HepG2 (cell line): Measurements from ENCODE around the gene ITCH. TPM values are rescaled to one million over a fixed set of nuclear protein-coding genes. Genes with fewer than 3 reads are reported as not detected.

Source experiments
- EP300 ChIP-seq, 3 experiments: sonication (generic) in 1 of 3; formaldehyde crosslinking in 1 of 3; IDR thresholded peaks; 2 replicates each; pipeline versions ENCODE4 v1.5.1 to v1.6.1; 2011 to 2020; ENCODE audit warnings: low read depth in 2 of 3, low read length in 2 of 3, borderline replicate concordance in 1 of 3, improper control_type of control experiment in 1 of 3, mild to moderate bottlenecking in 1 of 3, missing genetic modification reagents in 1 of 3, moderate library complexity in 1 of 3
- NFE2L2 ChIP-seq: fragments of 150-350 bp; IDR thresholded peaks from 2 replicates; pipeline ENCODE4 v1.6.1; 2014; ENCODE audit warnings: low read length
- NKX3-1 ChIP-seq: sonication (generic); formaldehyde crosslinking; IDR thresholded peaks from 2 replicates; pipeline ENCODE4 v1.5.0; 2020; ENCODE audit warnings: missing genetic modification reagents
- SP140L ChIP-seq: sonication (generic); formaldehyde crosslinking; IDR thresholded peaks from 2 replicates; pipeline ENCODE4 v1.4.0; 2020; ENCODE audit warnings: missing genetic modification reagents, borderline replicate concordance
- ZNF121 ChIP-seq: sonication (generic); formaldehyde crosslinking; IDR thresholded peaks from 2 replicates; pipeline ENCODE4 v1.5.0; 2020; ENCODE audit warnings: mild to moderate bottlenecking, missing genetic modification reagents
- ZNF17 ChIP-seq: sonication (generic); formaldehyde crosslinking; IDR thresholded peaks from 2 replicates; pipeline ENCODE4 v1.5.0; 2020; ENCODE audit warnings: mild to moderate bottlenecking, missing genetic modification reagents
- ZNF589 ChIP-seq: sonication (generic); formaldehyde crosslinking; conservative IDR thresholded peaks from 2 replicates; pipeline ENCODE4 v1.8.0; 2022; ENCODE audit warnings: mild to moderate bottlenecking, moderate library complexity, missing genetic modification reagents
- ZNF652 ChIP-seq: IDR thresholded peaks from 2 replicates; pipeline ENCODE4 v1.6.1; 2016; ENCODE audit warnings: low read depth, borderline replicate concordance
- ZNF776 ChIP-seq: sonication (generic); formaldehyde crosslinking; IDR thresholded peaks from 2 replicates; pipeline ENCODE4 v1.4.0; 2020; ENCODE audit warnings: mild to moderate bottlenecking, missing genetic modification reagents
- ZNF878 ChIP-seq: sonication (generic); formaldehyde crosslinking; IDR thresholded peaks from 2 replicates; pipeline ENCODE4 v1.8.1; 2023; ENCODE audit warnings: mild to moderate bottlenecking, missing genetic modification reagents, moderate library complexity
- polyA plus RNA-seq, 8 experiments: library from polyadenylated mRNA; depleted of rRNA in 3 of 8; stranded (reverse) in 7 of 8; unstranded in 1 of 8; fragments of >200 nt; fragmentation: Illumina TruSeq in 4 of 8; extraction: Trizol in 4 of 8; gene quantifications; 2 replicates each; pipeline versions ENCODE4 v1.2.1 to v1.2.3, GENCODE V29; 2011 to 2016; ENCODE audit warnings: low read depth in 4 of 8, missing spikeins in 1 of 8, mixed read lengths in 1 of 8; ENCODE audit not compliant: insufficient read depth in 1 of 8
- total RNA-seq, 5 experiments: library from RNA; depleted of rRNA; stranded (reverse); fragments of >200 nt; fragmentation: Illumina TruSeq; extraction: Trizol; gene quantifications; 2 replicates each; pipeline ENCODE4 v1.2.3, GENCODE V29; 2016; ENCODE audit warnings: low read depth in 1 of 5
- TF ChIP-seq, protein P1 (sequence below): IDR thresholded peaks from 2 replicates; pipeline ENCODE4 v1.6.1; 2016; ENCODE audit warnings: missing genetic modification reagents, missing compliant biosample characterization
- TF ChIP-seq, protein P2 (sequence below): IDR thresholded peaks from 2 replicates; pipeline ENCODE4 v1.6.1; 2012; ENCODE audit warnings: low read depth, low read length, improper control_type of control experiment
- TF ChIP-seq, protein P3 (sequence below): sonication (generic); formaldehyde crosslinking; IDR thresholded peaks from 2 replicates; pipeline ENCODE4 v1.4.0; 2020; ENCODE audit warnings: mild to moderate bottlenecking, low read depth, missing genetic modification reagents
- TF ChIP-seq, protein P4 (sequence below): sonication (generic); formaldehyde crosslinking; IDR thresholded peaks from 2 replicates; pipeline ENCODE4 v1.4.0; 2020; ENCODE audit warnings: missing genetic modification reagents, borderline replicate concordance
- TF ChIP-seq, protein P5 (sequence below): sonication (generic); formaldehyde crosslinking; IDR thresholded peaks from 2 replicates; pipeline ENCODE4 v1.5.1; 2020; ENCODE audit warnings: missing genetic modification reagents, mild to moderate bottlenecking, borderline replicate concordance

ITCH gene
- total and polyA plus RNA-seq, 2 of the 13 experiments (the other 11 are each of a cell fraction or from before 2014, with no cell fraction given): 20.5 to 112 TPM

DNA sequence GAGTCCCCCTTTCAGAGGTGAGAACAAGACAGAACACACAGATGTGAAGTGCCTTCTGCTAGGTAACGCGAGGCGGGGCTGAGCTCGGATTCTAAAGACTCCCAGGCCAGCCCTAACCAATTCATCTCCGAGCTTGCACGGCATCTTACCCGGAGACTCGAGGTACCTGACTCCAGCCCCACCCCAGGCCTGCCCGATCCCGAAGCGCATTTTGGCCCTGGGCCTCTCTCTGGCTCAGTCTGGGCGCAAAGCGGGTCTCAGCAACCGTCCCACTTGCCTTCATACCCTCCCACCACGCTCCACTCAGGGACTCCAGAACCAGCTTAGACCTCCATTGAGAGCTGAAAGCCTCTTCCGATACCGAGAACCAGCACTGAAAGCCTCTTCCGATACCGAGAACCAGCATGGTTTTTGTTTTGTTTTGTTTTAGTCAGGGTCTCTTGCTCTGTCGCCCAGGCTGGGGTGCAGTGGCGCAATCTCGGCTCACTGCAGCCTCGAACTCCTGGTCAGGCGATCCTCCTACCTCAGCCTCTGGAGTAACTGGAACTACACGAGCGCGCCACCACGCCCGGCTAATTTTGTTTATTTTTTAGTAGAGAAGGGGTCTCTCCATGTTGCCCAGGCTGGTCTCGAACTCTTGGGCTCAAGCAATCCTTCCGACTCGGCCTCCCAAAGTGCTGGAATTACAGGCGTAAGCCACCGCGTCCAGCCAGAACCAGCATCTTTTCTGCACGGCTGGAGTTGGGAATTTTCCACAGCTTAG, 152.6 kb downstream of the ITCH start (continued):
- TF ChIP-seq ZNF121 (peak; percentile 60), ZNF652 (CRISPR knock-in tag) (no peak), ZNF589 (CRISPR knock-in tag) (no peak), NFE2L2 (no peak), EP300 (IDR thresholded peaks at IDR 0.05; ENCODE audit: low read depth in 2 of 2, low read length in 2 of 2) (peak in 1 of 2 experiments; percentile 32; a peak in 1 of 4 replicates), EP300 (CRISPR knock-in tag; IDR thresholded peaks at IDR 0.05; ENCODE audit: borderline replicate concordance) (no peak; the same call in 1 of the 2 replicates), ZNF17 (CRISPR knock-in tag) (no peak), NKX3-1 (CRISPR knock-in tag) (peak; percentile 75), ZNF776 (no peak), ZNF878 (CRISPR knock-in tag) (no peak), SP140L (no peak; the same call in 1 of the 2 replicates)
- TF ChIP-seq, protein P1, sequence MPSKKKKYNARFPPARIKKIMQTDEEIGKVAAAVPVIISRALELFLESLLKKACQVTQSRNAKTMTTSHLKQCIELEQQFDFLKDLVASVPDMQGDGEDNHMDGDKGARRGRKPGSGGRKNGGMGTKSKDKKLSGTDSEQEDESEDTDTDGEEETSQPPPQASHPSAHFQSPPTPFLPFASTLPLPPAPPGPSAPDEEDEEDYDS: peak; percentile 9; the same call in 1 of the 2 replicates
- TF ChIP-seq, protein P2, sequence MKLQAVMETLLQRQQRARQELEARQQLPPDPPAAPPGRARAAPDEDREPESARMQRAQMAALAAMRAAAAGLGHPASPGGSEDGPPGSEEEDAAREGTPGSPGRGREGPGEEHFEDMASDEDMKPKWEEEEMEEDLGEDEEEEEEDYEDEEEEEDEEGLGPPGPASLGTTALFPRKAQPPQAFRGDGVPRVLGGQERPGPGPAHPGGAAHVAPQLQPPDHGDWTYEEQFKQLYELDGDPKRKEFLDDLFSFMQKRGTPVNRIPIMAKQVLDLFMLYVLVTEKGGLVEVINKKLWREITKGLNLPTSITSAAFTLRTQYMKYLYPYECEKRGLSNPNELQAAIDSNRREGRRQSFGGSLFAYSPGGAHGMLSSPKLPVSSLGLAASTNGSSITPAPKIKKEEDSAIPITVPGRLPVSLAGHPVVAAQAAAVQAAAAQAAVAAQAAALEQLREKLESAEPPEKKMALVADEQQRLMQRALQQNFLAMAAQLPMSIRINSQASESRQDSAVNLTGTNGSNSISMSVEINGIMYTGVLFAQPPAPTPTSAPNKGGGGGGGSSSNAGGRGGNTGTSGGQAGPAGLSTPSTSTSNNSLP: no peak
- TF ChIP-seq, protein P3, sequence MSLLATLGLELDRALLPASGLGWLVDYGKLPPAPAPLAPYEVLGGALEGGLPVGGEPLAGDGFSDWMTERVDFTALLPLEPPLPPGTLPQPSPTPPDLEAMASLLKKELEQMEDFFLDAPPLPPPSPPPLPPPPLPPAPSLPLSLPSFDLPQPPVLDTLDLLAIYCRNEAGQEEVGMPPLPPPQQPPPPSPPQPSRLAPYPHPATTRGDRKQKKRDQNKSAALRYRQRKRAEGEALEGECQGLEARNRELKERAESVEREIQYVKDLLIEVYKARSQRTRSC: no peak
- TF ChIP-seq, protein P4, sequence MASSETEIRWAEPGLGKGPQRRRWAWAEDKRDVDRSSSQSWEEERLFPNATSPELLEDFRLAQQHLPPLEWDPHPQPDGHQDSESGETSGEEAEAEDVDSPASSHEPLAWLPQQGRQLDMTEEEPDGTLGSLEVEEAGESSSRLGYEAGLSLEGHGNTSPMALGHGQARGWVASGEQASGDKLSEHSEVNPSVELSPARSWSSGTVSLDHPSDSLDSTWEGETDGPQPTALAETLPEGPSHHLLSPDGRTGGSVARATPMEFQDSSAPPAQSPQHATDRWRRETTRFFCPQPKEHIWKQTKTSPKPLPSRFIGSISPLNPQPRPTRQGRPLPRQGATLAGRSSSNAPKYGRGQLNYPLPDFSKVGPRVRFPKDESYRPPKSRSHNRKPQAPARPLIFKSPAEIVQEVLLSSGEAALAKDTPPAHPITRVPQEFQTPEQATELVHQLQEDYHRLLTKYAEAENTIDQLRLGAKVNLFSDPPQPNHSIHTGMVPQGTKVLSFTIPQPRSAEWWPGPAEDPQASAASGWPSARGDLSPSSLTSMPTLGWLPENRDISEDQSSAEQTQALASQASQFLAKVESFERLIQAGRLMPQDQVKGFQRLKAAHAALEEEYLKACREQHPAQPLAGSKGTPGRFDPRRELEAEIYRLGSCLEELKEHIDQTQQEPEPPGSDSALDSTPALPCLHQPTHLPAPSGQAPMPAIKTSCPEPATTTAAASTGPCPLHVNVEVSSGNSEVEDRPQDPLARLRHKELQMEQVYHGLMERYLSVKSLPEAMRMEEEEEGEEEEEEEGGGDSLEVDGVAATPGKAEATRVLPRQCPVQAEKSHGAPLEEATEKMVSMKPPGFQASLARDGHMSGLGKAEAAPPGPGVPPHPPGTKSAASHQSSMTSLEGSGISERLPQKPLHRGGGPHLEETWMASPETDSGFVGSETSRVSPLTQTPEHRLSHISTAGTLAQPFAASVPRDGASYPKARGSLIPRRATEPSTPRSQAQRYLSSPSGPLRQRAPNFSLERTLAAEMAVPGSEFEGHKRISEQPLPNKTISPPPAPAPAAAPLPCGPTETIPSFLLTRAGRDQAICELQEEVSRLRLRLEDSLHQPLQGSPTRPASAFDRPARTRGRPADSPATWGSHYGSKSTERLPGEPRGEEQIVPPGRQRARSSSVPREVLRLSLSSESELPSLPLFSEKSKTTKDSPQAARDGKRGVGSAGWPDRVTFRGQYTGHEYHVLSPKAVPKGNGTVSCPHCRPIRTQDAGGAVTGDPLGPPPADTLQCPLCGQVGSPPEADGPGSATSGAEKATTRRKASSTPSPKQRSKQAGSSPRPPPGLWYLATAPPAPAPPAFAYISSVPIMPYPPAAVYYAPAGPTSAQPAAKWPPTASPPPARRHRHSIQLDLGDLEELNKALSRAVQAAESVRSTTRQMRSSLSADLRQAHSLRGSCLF (CRISPR knock-in tag): peak; percentile 46
- TF ChIP-seq, protein P5, sequence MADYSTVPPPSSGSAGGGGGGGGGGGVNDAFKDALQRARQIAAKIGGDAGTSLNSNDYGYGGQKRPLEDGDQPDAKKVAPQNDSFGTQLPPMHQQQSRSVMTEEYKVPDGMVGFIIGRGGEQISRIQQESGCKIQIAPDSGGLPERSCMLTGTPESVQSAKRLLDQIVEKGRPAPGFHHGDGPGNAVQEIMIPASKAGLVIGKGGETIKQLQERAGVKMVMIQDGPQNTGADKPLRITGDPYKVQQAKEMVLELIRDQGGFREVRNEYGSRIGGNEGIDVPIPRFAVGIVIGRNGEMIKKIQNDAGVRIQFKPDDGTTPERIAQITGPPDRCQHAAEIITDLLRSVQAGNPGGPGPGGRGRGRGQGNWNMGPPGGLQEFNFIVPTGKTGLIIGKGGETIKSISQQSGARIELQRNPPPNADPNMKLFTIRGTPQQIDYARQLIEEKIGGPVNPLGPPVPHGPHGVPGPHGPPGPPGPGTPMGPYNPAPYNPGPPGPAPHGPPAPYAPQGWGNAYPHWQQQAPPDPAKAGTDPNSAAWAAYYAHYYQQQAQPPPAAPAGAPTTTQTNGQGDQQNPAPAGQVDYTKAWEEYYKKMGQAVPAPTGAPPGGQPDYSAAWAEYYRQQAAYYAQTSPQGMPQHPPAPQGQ (CRISPR knock-in tag): 0 out of 2 replicates have a peak, but pooled peaks have one; percentile 61
